Caco-2 (cell line): ENCODE data around the gene FRMD7. TPM values are rescaled to one million over a fixed set of nuclear protein-coding genes. Genes with fewer than 3 reads are reported as not detected.
"Not testable (repeated sequence)": the region's sequence is repeated elsewhere in the genome, so short reads cannot be mapped to it uniquely, and the experiment has no call there.

ENCODE experiments used
- BruUV-seq: library from RNA; stranded (reverse); fragments of 400-500 nt; replicated peaks from 2 replicates; lab custom pipeline; 2021; lab: Mats Ljungman, UMichigan
- CTCF ChIA-PET: fragments of 300-600 bp; sonication (Branson Sonifier 250); formaldehyde crosslinking; loops from one replicate; lab custom pipeline; 2022; ENCODE audit warnings: antibody characterized with exemption; lab: Charles Lee
- POLR2A ChIA-PET: fragments of 300-600 bp; sonication (Branson Sonifier 250); formaldehyde crosslinking; loops from one replicate; lab custom pipeline; 2022; ENCODE audit warnings: antibody characterized with exemption; lab: Charles Lee
- DNase-seq, 2 experiments: peaks; one replicate each; pipeline versions ENCODE4 v3.0.0 to v3.0.0-alpha.2; 2020 to 2022
- H3K27me3 ChIP-seq: replicated peaks from 2 replicates; pipeline ENCODE4 v1.6.0; 2011; ENCODE audit warnings: low read length; ENCODE audit not compliant: control insufficient read depth, insufficient read depth
- H3K36me3 ChIP-seq: 2 replicates; pipeline ENCODE4 v1.5.1; 2011; ENCODE audit warnings: low read length; ENCODE audit not compliant: control insufficient read depth, insufficient read depth
- H3K4me1 ChIP-seq: fragments of 250-450 bp; sonication (Bioruptor Pico); 2 replicates; pipeline ENCODE4 v1.5.1; 2020; ENCODE audit warnings: mild to moderate bottlenecking
- H3K4me3 ChIP-seq: 2 replicates; pipeline ENCODE4 v1.5.1; 2011; ENCODE audit warnings: low read depth, mild to moderate bottlenecking, control low read depth, low read length
- H3K9me3 ChIP-seq: fragments of 250-450 bp; sonication (Bioruptor Pico); 2 replicates; pipeline ENCODE4 v1.5.1; 2020; ENCODE audit warnings: mild to moderate bottlenecking, moderate library complexity
- H3K27ac Mint-ChIP-seq: one replicate; pipeline ENCODE4 v1.8.0; 2022; ENCODE audit warnings: mixed read lengths; ENCODE audit not compliant: unreplicated experiment
- H3K27me3 Mint-ChIP-seq: one replicate; pipeline ENCODE4 v1.8.0; 2022; ENCODE audit warnings: mixed read lengths; ENCODE audit not compliant: insufficient read depth, unreplicated experiment
- H3K36me3 Mint-ChIP-seq: one replicate; pipeline ENCODE4 v1.8.0; 2022; ENCODE audit warnings: mild to moderate bottlenecking, mixed read lengths; ENCODE audit not compliant: insufficient read depth, unreplicated experiment
- H3K4me1 Mint-ChIP-seq: one replicate; pipeline ENCODE4 v1.8.0; 2022; ENCODE audit warnings: low read depth, mixed read lengths; ENCODE audit not compliant: unreplicated experiment
- H3K4me3 Mint-ChIP-seq: one replicate; pipeline ENCODE4 v1.8.0; 2022; ENCODE audit warnings: mild to moderate bottlenecking, moderate library complexity, mixed read lengths; ENCODE audit not compliant: unreplicated experiment
- H3K9me3 Mint-ChIP-seq: one replicate; pipeline ENCODE4 v1.8.0; 2022; ENCODE audit warnings: mixed read lengths; ENCODE audit not compliant: unreplicated experiment
- intact Hi-C: fragments of 100-400 bp; cut with micrococcal nuclease; formaldehyde crosslinking; loops from one replicate; pipeline ENCODE4 v1.10.0; 2022; ENCODE audit not compliant: unreplicated experiment
- total RNA-seq: library from RNA; stranded (reverse); gene quantifications from 2 replicates; pipeline ENCODE4 v1.2.3, GENCODE V29; 2022
- TF ChIP-seq, protein P1 (sequence below), 2 experiments: fragments of 200-600 bp in 1 of 2; IDR thresholded peaks; 1 replicate in 1 of 2; 2 replicates in 1 of 2; pipeline versions ENCODE4 v1.5.1 to v1.8.0; 2011 to 2022; ENCODE audit warnings: antibody characterized with exemption in 1 of 2, control low read depth in 1 of 2, inconsistent platforms in 1 of 2, low read depth in 1 of 2, low read length in 1 of 2, mild to moderate bottlenecking in 1 of 2, moderate library complexity in 1 of 2; ENCODE audit not compliant: insufficient read depth in 1 of 2, severe bottlenecking in 1 of 2, unreplicated experiment in 1 of 2

Gene FRMD7
- total RNA-seq, 1 experiment from 2014 or later, result not detected

DNA sequence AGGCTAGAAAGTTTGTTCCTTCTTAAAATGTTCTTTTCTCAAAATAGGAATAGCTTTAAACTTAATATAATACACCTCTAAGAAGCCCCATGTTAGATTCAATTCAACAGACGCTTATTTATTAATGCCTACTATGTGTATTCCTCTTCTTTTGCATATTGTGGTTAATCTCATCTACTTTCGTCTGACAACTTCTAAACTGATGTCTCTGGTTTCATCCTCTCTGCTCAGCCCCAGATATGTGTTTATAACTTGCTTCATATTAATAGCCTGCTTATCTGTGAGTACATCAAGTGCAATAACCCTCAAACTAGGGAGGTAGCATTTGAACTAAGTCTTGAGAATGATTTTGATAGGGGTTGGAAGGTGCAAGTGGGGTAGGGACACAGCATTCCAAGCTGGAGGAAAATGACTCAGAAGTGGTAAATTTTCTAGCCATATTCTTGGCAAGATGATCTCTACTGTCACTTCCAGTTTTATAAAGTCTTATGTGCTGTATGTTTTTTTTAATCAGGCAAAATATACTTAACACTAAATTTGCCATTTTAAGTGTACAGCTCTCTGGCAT lies 67.8 kb downstream of the FRMD7 start:
- BruUV-seq, result no TSS peak
- POLR2A ChIA-PET, result no interaction called here
- H3K27ac Mint-ChIP-seq, result no peak overlapping the region
- no peak overlapping the region for H3K4me3 Mint-ChIP-seq
- H3K27me3 Mint-ChIP-seq, result no peaks in the 10 kb centered on the region
- intact Hi-C loops, result no loop called here
- DNase-seq, result no peak
- Histone ChIP-seq H3K9me3 (no peaks in the 10 kb centered on the region), H3K36me3 (no peaks in the 10 kb centered on the region), H3K4me1 (no peaks in the 10 kb centered on the region), H3K27me3 (no peaks in the 10 kb centered on the region), H3K4me3 (no peak overlapping the region)
- no peaks in the 10 kb centered on the region for H3K36me3 Mint-ChIP-seq
- CTCF ChIA-PET, result no interaction called here
- TF ChIP-seq, protein P1, sequence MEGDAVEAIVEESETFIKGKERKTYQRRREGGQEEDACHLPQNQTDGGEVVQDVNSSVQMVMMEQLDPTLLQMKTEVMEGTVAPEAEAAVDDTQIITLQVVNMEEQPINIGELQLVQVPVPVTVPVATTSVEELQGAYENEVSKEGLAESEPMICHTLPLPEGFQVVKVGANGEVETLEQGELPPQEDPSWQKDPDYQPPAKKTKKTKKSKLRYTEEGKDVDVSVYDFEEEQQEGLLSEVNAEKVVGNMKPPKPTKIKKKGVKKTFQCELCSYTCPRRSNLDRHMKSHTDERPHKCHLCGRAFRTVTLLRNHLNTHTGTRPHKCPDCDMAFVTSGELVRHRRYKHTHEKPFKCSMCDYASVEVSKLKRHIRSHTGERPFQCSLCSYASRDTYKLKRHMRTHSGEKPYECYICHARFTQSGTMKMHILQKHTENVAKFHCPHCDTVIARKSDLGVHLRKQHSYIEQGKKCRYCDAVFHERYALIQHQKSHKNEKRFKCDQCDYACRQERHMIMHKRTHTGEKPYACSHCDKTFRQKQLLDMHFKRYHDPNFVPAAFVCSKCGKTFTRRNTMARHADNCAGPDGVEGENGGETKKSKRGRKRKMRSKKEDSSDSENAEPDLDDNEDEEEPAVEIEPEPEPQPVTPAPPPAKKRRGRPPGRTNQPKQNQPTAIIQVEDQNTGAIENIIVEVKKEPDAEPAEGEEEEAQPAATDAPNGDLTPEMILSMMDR (IDR thresholded peaks at IDR 0.05; ENCODE audit: insufficient read depth in 1 of 2, low read depth in 1 of 2, low read length in 1 of 2, severe bottlenecking in 1 of 2, unreplicated experiment in 1 of 2), result no peak
- H3K9me3 Mint-ChIP-seq, result no peaks in the 10 kb centered on the region
- no peaks in the 10 kb centered on the region for H3K4me1 Mint-ChIP-seq

DNA sequence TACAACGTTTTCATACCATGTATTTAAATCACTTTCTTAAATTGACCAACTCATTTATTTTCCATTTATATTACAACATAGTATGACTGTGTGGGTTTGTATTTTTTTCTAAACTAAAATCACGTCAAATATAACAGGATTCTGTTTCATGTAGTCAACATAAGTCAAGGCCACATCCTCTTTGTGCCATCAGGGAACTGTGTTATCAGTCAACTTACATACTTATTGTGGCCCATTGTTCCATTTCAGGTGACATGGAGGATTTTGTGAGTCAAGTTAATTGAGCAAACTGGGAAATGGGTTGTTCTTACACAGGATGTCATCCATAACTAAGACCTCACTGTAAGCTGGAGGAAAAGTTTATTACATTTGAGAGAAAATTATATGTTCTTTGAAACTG lies 68.8 kb downstream of the FRMD7 start:
- DNase-seq, result no peak
- Histone ChIP-seq H3K4me3 (no peak overlapping the region), H3K4me1 (no peaks in the 10 kb centered on the region), H3K27me3 (no peaks in the 10 kb centered on the region), H3K9me3 (no peaks in the 10 kb centered on the region), H3K36me3 (no peaks in the 10 kb centered on the region)
- Mint-ChIP-seq H3K9me3 (no peaks in the 10 kb centered on the region), H3K4me3 (no peak overlapping the region), H3K4me1 (no peaks in the 10 kb centered on the region), H3K27me3 (no peaks in the 10 kb centered on the region), H3K27ac (no peak overlapping the region), H3K36me3 (no peaks in the 10 kb centered on the region)
- intact Hi-C loops, result no loop called here
- no TSS peak for BruUV-seq
- ChIA-PET CTCF (no interaction called here), POLR2A (no interaction called here)
- TF ChIP-seq, protein P1 (IDR thresholded peaks at IDR 0.05; ENCODE audit: insufficient read depth in 1 of 2, low read depth in 1 of 2, low read length in 1 of 2, severe bottlenecking in 1 of 2, unreplicated experiment in 1 of 2), result no peak

DNA sequence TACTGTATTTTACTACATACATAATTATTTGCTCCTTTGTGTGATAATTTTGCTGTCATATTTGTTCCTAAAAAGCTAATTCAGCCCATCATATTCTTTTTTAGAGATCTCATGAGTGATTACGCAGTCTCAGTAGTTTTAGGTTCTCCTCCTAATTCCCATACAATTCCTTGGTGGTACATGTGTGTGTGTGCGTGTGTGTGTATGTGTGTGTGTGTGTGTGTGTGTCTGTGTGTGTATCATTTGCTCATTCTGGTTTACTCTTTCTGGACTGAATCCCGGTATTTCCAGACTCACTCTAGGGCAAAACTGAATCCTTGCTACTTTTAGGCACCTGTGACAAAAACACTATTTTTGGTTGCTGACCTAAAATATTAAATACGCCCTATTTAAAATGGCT lies 69.8 kb downstream of the FRMD7 start:
- H3K27me3 ChIP-seq, result no peaks in the 10 kb centered on the region
- no peak overlapping the region for H3K4me3 ChIP-seq
- CTCF ChIA-PET, result no interaction called here
- no peak overlapping the region for H3K4me3 Mint-ChIP-seq
- no peaks in the 10 kb centered on the region for H3K27me3 Mint-ChIP-seq
- TF ChIP-seq, protein P1 (IDR thresholded peaks at IDR 0.05; ENCODE audit: insufficient read depth in 1 of 2, low read depth in 1 of 2, low read length in 1 of 2, severe bottlenecking in 1 of 2, unreplicated experiment in 1 of 2), result no peak
- H3K27ac Mint-ChIP-seq, result no peak overlapping the region
- no peaks in the 10 kb centered on the region for H3K9me3 ChIP-seq
- H3K4me1 ChIP-seq, result no peaks in the 10 kb centered on the region
- intact Hi-C loops, result no loop called here
- no peaks in the 10 kb centered on the region for H3K36me3 ChIP-seq
- POLR2A ChIA-PET, result no interaction called here
- no peaks in the 10 kb centered on the region for H3K9me3 Mint-ChIP-seq
- no peaks in the 10 kb centered on the region for H3K36me3 Mint-ChIP-seq
- H3K4me1 Mint-ChIP-seq, result no peaks in the 10 kb centered on the region
- BruUV-seq, result no TSS peak
- no peak for DNase-seq

DNA sequence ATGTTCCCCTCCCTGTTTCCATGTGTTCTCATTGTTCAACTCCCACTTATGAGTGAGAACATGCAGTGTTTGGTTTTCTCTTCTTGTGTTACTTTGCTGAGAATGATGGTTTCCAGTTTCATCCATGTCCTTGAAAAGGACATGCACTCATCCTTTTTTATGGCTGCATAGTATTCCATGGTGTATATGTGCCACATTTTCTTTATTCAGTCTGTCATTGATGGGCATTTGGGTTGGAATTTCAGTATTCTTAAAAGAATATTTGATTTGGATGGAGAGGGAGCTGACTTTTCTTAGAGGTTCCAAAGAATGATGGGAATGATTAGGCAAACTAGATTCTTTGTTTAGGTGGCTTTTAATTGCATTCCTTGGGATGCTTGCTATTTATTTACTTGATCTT lies 76.0 kb downstream of the FRMD7 start:
- H3K4me3 ChIP-seq, H3K27ac Mint-ChIP-seq, DNase-seq, H3K9me3 ChIP-seq, H3K36me3 ChIP-seq, POLR2A ChIA-PET, H3K4me3 Mint-ChIP-seq, BruUV-seq, H3K9me3 Mint-ChIP-seq, H3K27me3 Mint-ChIP-seq, H3K4me1 Mint-ChIP-seq, CTCF ChIA-PET, H3K36me3 Mint-ChIP-seq, H3K4me1 ChIP-seq, intact Hi-C loops, H3K27me3 ChIP-seq: not testable (repeated sequence)
